Body of pancreas (tissue), 4 donors: ENCODE data around the gene NUP93. TPM values are rescaled to one million over a fixed set of nuclear protein-coding genes. Genes with fewer than 3 reads are reported as not detected.

Experiments
- ATAC-seq: fragments of 150-250 bp; one replicate; pipeline ENCODE4 v1.9.1; 2016
- DNase-seq, 4 donors: peaks; one replicate each; pipeline ENCODE4 v3.0.0-alpha.2; 2019
- H3K27ac ChIP-seq, 4 donors: fragments of 200-600 bp; sonication (generic); 1 replicate in 3 of 4; 2 replicates in 1 of 4; pipeline versions ENCODE4 v1.5.1 to v1.6.1; 2016 to 2019; ENCODE audit warnings: mild to moderate bottlenecking in 1 of 4, mixed read lengths in 1 of 4, moderate library complexity in 1 of 4
- H3K27me3 ChIP-seq, 2 donors: fragments of 200-600 bp; sonication (generic); one replicate each; pipeline ENCODE4 v1.6.0; 2016; ENCODE audit warnings: mild to moderate bottlenecking in 1 of 2
- H3K36me3 ChIP-seq, 2 donors: fragments of 200-600 bp; sonication (generic); replicated peaks in 1 of 2; 2 replicates each; pipeline ENCODE4 v1.5.1; 2016; ENCODE audit warnings: low read depth in 2 of 2; ENCODE audit not compliant: insufficient read depth in 1 of 2
- H3K4me1 ChIP-seq: fragments of 200-600 bp; sonication (generic); one replicate; pipeline ENCODE4 v1.6.0; 2016
- H3K4me3 ChIP-seq, 2 donors: fragments of 200-600 bp; sonication (generic); 1 replicate in 1 of 2; 2 replicates in 1 of 2; pipeline ENCODE4 v1.5.1; 2016 to 2019
- H3K9me3 ChIP-seq, 3 donors: fragments of 200-600 bp; sonication (generic); 1 replicate in 2 of 3; 2 replicates in 1 of 3; pipeline ENCODE4 v1.5.1; 2016
- CTCF ChIP-seq, 7 experiments: fragments of 450-650 bp in 4 of 7; fragments of 200-600 bp in 3 of 7; sonication (generic) in 3 of 7; IDR thresholded peaks; one replicate each; pipeline ENCODE4 v1.5.1; 2016 to 2019; ENCODE audit warnings: antibody characterized with exemption in 7 of 7
- POLR2A ChIP-seq, 3 donors: fragments of 450-650 bp; IDR thresholded peaks; one replicate each; pipeline ENCODE4 v1.6.1; 2016; ENCODE audit warnings: antibody characterized with exemption in 3 of 3, mild to moderate bottlenecking in 2 of 3
- WGBS, 2 donors: methylation state at CpG; one replicate each; pipeline ENCODE4 v1.1.5; 2017; 5-methylcytosine and 5-hydroxymethylcytosine counted together
- intact Hi-C: fragments of 100-400 bp; cut with DNase I; formaldehyde crosslinking; loops from one replicate; pipeline ENCODE4 v1.15.1; 2023
- total RNA-seq, 2 donors: library from RNA; depleted of rRNA; stranded (reverse); fragments of >200 nt; gene quantifications; one replicate each; pipeline ENCODE4 v1.1.0, GENCODE V29; 2016

NUP93 gene
- total RNA-seq, 2 donors from 2014 or later: 12.2 to 19.1 TPM

GRCh38 chr16:56697456-56698155 lies 32.3 kb upstream of the NUP93 start:
- WGBS, 2 donors: 89 to 95% methylated on average over 4 to 5 of the region's 5 CpGs
- H3K9me3 ChIP-seq: no peaks in the 10 kb centered on the region
- H3K36me3 ChIP-seq: no peaks in the 10 kb centered on the region
- ATAC-seq (no peak), DNase-seq (no peak)
- no peak for TF ChIP-seq CTCF (IDR thresholded peaks at IDR 0.05)
- no peak for TF ChIP-seq POLR2A (IDR thresholded peaks at IDR 0.05)
- no peak overlapping the region for H3K4me3 ChIP-seq
- peaks cover 16% of the 10 kb centered on the region for H3K4me1 ChIP-seq
- intact Hi-C loops: loop anchor here (10.0 kb wide), 1 partner anchor 93 kb away; the partner anchor contains the start of gene MT2A
- no peaks in the 10 kb centered on the region for H3K27me3 ChIP-seq
- no peak overlapping the region for H3K27ac ChIP-seq

- no peak for DNase-seq
- H3K36me3 ChIP-seq: no peaks in the 10 kb centered on the region
- no peak for TF ChIP-seq CTCF (IDR thresholded peaks at IDR 0.05)
- WGBS, 2 donors: 48 to 55% methylated on average over 1 of the region's 1 CpG
- no peak for ATAC-seq
- no peak overlapping the region for H3K4me3 ChIP-seq
- no peak overlapping the region for H3K27ac ChIP-seq
- intact Hi-C loops: loop anchor here (10.0 kb wide), 1 partner anchor 185 kb away; no protein-coding TSS in a partner anchor
- peaks cover 9% of the 10 kb centered on the region for H3K4me1 ChIP-seq
- no peaks in the 10 kb centered on the region for H3K27me3 ChIP-seq
- H3K9me3 ChIP-seq: no peaks in the 10 kb centered on the region
Measured at GRCh38 chr16:56700195-56700594, 29.7 kb upstream of the NUP93 start.

- Histone ChIP-seq H3K27ac (no peak overlapping the region), H3K27me3 (no peaks in the 10 kb centered on the region), H3K36me3 (no peaks in the 10 kb centered on the region), H3K9me3 (no peaks in the 10 kb centered on the region), H3K4me1 (peaks cover 9% of the 10 kb centered on the region), H3K4me3 (no peak overlapping the region)
- DNase-seq (no peak), ATAC-seq (no peak)
- no peak for TF ChIP-seq CTCF (IDR thresholded peaks at IDR 0.05)
- TF ChIP-seq POLR2A (IDR thresholded peaks at IDR 0.05): no peak
- 71 to 100% methylated on average over 1 of the region's 1 CpG for WGBS, 2 donors
- intact Hi-C loops: loop anchor here (10.0 kb wide), 1 partner anchor 186 kb away; no protein-coding TSS in a partner anchor
Measured at GRCh38 chr16:56700631-56701030, 29.3 kb upstream of the NUP93 start.

- no peaks in the 10 kb centered on the region for H3K27me3 ChIP-seq
- ATAC-seq (no peak), DNase-seq (no peak)
- intact Hi-C loops: loop anchor here (10.0 kb wide), 1 partner anchor 187 kb away; no protein-coding TSS in a partner anchor
- no peak for TF ChIP-seq POLR2A (IDR thresholded peaks at IDR 0.05)
- no peak for TF ChIP-seq CTCF (IDR thresholded peaks at IDR 0.05)
- H3K4me1 ChIP-seq: peaks cover 9% of the 10 kb centered on the region
- WGBS, 2 donors: 85 to 88% methylated on average over 7 of the region's 7 CpGs
- no peaks in the 10 kb centered on the region for H3K36me3 ChIP-seq
- no peak overlapping the region for H3K4me3 ChIP-seq
- peak overlapping the region in 1 of 4 donors; percentile 19 for H3K27ac ChIP-seq
- H3K9me3 ChIP-seq: no peaks in the 10 kb centered on the region
Measured at GRCh38 chr16:56701534-56701933, 28.4 kb upstream of the NUP93 start.

- H3K27me3 ChIP-seq: no peaks in the 10 kb centered on the region
- DNase-seq: no peak
- 84 to 85% methylated on average over 5 of the region's 5 CpGs for WGBS, 2 donors
- TF ChIP-seq CTCF (IDR thresholded peaks at IDR 0.05) (no peak), POLR2A (IDR thresholded peaks at IDR 0.05) (no peak)
- ATAC-seq: no peak
- no peak overlapping the region for H3K27ac ChIP-seq
- H3K9me3 ChIP-seq: no peaks in the 10 kb centered on the region
- peaks cover 9% of the 10 kb centered on the region for H3K4me1 ChIP-seq
- intact Hi-C loops: loop anchor here (10.0 kb wide), 1 partner anchor 188 kb away; no protein-coding TSS in a partner anchor
- no peaks in the 10 kb centered on the region for H3K36me3 ChIP-seq
- H3K4me3 ChIP-seq: no peak overlapping the region
Measured at GRCh38 chr16:56702836-56703235, 27.1 kb upstream of the NUP93 start.
